Raji (cell line): ENCODE data around the gene SPATA31C2.

Experiments
- POLR2A ChIP-seq: IDR thresholded peaks from 2 replicates; pipeline ENCODE4 v1.6.1; 2011; ENCODE audit warnings: low read depth, low read length, control low read depth; ENCODE audit not compliant: insufficient read depth

The SPATA31C2 gene

DNA sequence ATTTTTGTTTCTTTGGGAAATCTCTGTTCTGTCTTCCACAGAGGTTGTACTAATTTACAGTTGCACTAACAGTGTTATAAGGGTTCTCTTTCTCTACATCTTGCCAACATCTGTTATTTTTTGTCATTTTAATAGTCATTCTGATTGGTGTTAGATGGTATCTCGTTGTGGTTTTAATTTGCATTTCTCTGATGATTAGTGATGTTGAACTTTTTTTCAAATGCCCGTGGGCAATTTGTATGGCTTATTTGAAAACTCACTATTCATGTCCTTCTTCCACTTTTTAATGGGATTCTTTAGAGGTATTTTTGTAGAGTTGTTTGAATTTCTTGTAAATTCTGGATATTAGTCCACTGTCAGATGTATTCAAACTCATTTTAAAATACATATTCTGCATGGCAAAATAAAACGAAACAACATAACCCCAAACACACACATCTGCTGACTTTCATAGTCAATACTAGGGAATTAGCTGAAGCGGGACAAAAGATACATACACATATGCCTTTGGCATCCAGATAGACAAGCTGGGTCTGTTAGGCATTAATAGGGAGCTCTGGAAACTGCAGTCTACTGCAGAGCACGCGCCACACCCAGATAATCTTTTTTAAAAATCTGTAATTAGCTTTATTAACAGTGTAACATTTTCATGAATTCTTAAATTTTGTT lies 5.8 kb upstream of the SPATA31C2 start:
- no peak for TF ChIP-seq POLR2A

DNA sequence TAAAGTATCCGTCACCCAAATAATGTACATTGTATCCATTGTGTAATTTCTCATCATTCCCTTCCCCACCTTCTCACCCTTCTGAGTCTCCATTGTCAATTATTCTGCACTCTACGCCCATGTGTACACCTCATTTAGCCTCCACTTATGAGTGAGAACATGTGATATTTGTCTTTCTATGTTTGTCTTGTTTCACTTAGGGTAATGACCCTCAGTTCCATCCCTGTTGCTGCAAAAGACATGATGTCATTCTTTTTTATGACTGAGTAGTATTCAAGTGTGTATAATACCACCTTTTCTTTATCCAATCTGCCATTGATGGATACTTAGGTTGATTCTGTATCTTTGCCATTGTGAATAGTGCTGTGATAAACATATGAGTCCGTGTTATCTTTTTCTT lies 4.9 kb upstream of the SPATA31C2 start:
- no peak for TF ChIP-seq POLR2A

DNA sequence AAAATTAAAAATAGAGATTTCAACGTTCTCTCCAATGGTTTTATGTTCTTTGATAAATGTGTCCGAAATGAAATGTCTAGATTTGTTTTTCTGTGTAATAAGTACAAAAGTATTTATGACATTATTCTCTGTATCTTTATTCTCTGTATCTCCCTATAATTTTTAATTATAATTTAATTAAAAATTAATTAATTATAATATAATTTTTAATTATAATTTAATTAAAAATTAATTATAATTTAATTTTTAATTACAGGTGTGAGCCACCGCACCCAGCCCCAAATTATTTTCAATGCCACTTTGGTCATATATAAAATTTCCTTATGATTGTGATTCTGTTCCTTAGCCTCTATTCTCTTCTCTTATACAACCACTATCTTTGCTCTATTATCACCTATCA lies 28.2 kb downstream of the SPATA31C2 start:
- TF ChIP-seq POLR2A, result no peak

DNA sequence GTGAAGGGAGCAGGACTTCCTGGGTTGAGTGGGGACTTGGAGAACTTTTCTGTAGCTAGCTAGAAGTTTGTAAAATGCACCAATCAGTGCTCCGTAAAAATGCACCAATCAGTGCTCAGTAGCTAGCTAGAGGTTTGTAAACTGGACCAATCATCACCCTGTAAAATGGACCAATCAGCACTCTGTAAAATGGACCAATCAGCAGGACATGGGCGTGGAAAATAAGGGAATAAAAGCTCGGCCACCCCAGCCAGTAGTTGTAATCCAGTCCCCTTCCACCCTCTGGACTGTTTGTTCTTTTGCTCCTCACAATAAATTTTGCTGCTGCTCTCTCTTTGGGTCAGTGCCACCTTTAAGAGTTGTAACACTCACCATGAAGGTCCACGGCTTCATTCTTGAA lies 29.5 kb downstream of the SPATA31C2 start:
- no peak for TF ChIP-seq POLR2A

DNA sequence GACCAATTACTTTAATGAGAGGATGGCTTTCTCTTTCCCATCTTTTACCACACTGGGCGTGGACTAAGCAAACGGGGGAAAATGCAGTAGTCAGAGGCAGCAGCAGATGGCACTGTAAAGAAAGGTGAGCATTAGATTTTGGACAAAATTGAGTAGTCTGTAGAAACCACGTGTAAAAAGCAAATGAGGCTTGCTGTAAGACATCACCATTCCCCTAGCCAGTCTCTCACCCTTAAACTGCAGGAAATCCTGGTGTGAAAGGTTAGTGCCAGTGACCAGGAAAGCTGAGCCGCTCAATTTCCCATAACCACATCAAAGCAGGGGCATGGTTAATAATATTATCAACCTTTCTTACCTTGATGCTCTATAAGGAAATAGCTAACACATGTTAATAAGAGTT lies 31.8 kb downstream of the SPATA31C2 start:
- TF ChIP-seq POLR2A, result no peak

DNA sequence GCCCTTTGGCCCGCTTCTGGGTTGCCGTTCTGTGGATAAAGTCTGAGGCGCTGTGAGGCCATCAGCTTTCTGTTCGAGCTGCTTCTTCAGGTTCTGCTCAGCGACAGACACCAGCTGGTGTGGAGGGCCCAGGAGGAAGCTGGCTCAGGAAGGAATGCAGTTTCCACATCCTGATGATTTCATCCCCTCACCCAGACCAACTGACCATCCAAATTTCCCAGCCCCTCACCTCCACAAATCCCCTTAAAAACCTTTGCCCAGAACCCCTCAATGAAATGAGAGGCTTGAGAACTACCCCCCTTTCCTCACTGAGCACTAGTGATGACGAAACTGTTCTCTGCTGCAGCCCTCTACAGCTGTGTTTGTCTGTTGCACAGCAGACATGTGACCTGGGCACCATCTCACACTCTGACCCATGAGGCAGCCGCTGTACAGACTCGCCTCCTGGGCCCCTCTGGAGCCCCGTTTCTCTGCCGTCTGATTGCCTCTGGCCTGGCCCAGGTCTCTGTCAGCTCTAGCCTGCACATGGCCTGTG lies 45.4 kb downstream of the SPATA31C2 start:
- no peak for TF ChIP-seq POLR2A

DNA sequence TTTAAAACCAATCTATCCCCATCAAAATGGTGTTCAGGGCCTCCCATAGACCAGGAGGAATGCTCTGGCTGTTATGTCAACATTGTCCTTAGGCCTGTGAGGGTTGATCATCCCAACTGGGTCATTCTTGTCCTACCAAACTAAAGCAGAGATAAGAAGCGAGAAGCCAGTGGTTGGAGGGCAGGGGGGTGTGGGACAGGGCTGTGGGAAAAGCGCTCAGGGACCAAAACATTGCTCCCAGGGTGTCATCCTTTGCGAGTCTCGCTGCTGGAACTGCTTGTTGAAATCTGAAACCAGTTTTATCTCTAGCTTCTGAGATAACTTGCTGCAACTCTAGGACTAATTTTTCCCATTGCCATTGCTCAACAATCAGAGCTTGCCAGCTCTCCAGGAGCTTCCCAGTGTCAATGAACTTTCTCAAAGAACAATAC lies 48.1 kb downstream of the SPATA31C2 start:
- no peak for TF ChIP-seq POLR2A

DNA sequence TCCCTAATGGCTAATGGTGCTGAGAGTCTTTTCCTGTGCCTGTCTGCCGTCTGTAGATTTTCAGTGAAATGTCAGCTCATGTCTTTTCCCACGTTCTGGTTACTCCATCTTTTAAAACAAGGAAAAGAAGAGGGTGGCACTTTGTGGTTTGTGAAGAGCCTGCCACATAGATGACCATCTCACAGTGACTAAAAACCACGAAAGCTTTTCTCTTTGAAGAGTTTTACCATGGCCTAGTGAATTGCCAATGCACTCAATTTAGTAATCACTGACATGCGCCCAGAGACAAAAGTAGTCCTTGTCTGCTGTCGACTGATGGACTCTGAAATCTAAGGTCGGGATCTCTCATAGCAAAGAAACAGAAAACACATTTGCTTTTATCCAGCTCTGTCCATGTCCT lies 50.4 kb downstream of the SPATA31C2 start:
- no peak for TF ChIP-seq POLR2A

DNA sequence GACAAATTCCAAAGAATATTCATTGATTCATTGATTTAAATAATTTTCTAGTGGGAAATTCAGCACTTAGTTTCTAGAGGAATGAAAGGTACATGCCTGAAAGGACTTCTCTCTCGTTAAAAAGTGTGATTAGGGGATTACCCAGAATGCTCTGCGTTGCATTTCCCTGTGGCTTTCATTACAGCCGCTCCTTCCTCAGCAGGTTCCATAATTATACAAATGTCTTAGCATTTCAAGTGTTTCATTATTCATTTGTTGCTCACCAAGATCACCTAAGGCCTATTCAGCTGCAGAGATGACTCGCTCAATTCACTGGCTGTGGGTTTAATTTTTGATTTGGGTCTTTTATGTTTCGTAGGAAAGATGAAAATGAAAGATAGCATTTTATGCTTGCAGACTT lies 52.8 kb downstream of the SPATA31C2 start:
- TF ChIP-seq POLR2A, result no peak

DNA sequence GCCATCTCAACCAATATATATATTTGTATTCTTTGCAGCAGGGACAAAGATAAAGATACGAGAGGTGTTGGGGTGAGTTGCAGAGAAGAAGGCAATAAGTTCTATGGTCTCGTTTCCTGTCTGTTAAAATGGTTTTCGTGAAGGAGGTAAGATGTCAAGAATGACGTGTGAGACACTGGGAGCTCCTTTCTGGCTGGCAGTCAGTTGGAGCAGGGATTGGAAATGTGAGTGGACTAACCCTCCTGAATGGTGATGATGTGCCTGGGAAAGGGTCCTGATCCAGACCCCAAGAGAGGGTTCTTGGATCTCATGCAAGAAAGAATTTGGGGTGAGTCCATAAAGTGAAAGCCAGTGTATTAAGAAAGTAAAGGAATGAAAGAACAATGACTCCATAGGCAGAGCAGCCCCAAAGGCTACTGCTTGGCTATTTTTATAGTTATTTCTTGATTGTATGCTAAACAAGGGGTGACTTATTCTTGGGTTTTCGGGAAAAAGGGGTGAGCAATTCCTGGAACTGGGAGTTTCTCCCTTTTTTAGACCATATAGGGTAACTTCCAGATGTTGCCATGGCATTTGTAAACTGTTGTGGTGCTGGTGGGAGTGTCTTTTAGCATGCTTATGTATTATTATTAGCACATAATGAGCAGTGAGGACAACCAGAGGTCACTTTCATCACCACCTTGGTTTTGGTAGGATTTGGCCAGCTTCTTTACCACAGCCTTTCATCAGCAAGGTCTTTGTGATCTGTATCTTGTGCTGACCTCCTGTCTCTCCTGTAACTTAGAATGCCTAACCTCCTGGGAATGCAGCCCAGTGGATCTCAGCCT lies 53.7 kb downstream of the SPATA31C2 start:
- no peak for TF ChIP-seq POLR2A
